Right atrium auricular region (tissue), 2 donors: ENCODE data around the gene RNLS. TPM values are rescaled to one million over a fixed set of nuclear protein-coding genes. Genes with fewer than 3 reads are reported as not detected.

Experiments used
- DNase-seq: peaks from one replicate; pipeline ENCODE4 v3.0.0-alpha.2; 2019; ENCODE audit warnings: low spot score
- H3K27ac ChIP-seq, 2 donors: fragments of 200-600 bp; sonication (generic); 1 replicate in 1 of 2; 2 replicates in 1 of 2; pipeline ENCODE4 v1.5.1; 2016 to 2019
- H3K27me3 ChIP-seq, 2 donors: fragments of 200-600 bp; sonication (generic); one replicate each; pipeline versions ENCODE4 v1.5.1 to v1.6.0; 2017 to 2019
- H3K36me3 ChIP-seq: fragments of 200-600 bp; sonication (generic); one replicate; pipeline ENCODE4 v1.5.1; 2016
- H3K4me1 ChIP-seq, 2 donors: fragments of 200-600 bp; sonication (generic); one replicate each; pipeline versions ENCODE4 v1.5.1 to v1.6.0; 2017 to 2019
- H3K4me3 ChIP-seq, 2 donors: fragments of 200-600 bp; sonication (generic); 1 replicate in 1 of 2; 2 replicates in 1 of 2; pipeline ENCODE4 v1.5.1; 2017 to 2019; ENCODE audit warnings: mild to moderate bottlenecking in 1 of 2, moderate library complexity in 1 of 2
- H3K9me3 ChIP-seq, 2 donors: fragments of 200-600 bp; sonication (generic); one replicate each; pipeline ENCODE4 v1.5.1; 2019
- total RNA-seq, 2 donors: library from RNA; depleted of rRNA; stranded (reverse); fragments of >200 nt; gene quantifications; one replicate each; pipeline ENCODE4 v1.1.0, GENCODE V29; 2016
- TF ChIP-seq, protein P1 (sequence below), 2 donors: fragments of 200-600 bp; sonication (generic); IDR thresholded peaks; one replicate each; pipeline ENCODE4 v1.5.1; 2019; ENCODE audit warnings: antibody characterized with exemption in 2 of 2

Gene RNLS
- total RNA-seq, 2 donors from 2014 or later = 14.9 to 26.8 TPM

DNA sequence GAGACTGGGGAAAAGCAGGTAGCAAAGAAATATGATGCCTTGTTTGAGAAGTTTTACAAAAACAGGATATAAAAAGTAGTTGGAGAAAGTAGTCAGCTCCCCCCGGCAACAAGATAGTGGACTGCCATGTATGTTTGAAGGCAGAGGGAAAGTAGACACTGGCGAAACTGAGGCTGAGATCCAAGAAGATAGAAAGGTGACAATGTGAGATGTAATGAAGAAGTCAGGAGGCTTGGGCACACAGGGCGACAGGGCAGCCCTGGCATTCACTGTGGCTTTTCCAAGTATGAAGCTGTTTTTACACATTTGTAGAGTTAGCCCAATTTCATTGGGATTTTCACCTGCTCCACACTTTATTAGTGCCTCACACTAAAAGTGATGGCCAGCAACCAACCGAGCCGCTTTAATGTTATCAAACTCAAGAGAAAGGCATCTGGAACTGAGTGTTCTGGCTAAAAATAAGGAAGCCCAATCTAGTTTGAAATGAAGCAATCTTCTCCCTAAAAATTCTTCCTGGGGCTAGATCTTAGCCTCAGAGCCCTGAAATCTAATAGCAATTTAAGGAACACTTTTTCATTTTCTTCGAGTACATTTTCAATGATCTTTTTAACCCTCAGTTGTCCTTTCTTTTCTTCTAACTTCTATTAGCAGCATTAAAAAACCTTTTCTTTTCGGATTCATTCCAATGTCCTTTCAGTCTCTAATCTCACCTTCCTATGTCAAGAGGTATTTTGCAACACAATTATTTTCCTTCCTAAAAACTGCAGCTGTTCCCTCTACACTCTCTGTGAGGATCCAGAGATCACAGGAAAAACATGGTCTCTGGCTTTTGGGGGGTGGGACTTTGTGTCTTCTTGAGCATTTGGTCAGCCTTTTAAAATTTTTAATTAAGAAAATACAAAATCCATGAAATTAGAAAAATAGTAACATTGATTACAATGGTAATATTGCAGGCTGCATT, 108.0 kb downstream of the RNLS start:
- Histone ChIP-seq H3K4me3 (no peak overlapping the region), H3K4me1 (peaks cover 0 to 24% of the 10 kb centered on the region in 2 donors), H3K36me3 (no peaks in the 10 kb centered on the region), H3K9me3 (no peaks in the 10 kb centered on the region), H3K27ac (peak overlapping the region; percentile 61 to 78), H3K27me3 (no peaks in the 10 kb centered on the region)
- TF ChIP-seq, protein P1, sequence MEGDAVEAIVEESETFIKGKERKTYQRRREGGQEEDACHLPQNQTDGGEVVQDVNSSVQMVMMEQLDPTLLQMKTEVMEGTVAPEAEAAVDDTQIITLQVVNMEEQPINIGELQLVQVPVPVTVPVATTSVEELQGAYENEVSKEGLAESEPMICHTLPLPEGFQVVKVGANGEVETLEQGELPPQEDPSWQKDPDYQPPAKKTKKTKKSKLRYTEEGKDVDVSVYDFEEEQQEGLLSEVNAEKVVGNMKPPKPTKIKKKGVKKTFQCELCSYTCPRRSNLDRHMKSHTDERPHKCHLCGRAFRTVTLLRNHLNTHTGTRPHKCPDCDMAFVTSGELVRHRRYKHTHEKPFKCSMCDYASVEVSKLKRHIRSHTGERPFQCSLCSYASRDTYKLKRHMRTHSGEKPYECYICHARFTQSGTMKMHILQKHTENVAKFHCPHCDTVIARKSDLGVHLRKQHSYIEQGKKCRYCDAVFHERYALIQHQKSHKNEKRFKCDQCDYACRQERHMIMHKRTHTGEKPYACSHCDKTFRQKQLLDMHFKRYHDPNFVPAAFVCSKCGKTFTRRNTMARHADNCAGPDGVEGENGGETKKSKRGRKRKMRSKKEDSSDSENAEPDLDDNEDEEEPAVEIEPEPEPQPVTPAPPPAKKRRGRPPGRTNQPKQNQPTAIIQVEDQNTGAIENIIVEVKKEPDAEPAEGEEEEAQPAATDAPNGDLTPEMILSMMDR (IDR thresholded peaks at IDR 0.05) = no peak
- no peak for DNase-seq

DNA sequence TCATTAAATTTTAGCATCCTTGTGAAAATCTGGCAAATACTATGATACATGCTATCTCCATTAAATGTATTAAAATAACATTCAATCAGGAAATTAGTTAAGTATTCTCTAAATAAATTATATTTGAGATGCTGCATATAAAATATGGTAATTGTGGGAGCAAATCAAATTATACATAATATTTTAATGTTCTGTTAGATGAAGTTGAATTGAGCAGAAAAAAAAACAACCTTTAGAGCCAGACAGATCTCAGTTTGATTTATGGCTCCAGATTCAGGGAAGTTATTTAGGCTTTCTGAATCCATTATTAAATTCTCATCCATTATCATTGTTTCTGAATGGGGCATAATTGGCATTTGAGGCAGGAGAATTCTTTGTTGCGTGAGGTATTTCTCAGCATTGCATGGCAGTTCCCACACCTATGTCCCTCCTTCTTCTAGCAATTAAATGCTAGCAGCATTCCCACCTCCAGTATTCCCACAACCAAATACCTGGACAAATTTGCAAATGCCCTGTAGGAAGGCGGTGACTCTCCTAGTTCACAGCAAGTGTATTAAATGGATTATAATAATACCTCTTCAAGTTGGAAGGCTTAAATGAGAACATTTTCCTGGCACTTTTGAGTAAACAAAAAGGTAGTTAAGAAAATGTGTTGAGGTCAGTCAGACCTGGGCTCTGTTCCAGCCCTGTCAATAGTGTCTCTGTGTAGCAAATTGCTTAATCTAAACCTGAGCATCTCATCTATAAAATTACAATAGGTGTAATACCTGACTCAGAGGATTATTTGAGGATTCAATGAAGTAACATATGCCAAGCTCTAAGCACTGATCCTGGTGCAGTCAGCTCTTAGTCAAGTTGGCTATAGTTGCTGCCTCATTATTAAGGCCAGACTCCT, 108.9 kb downstream of the RNLS start:
- Histone ChIP-seq H3K27ac (peak overlapping the region; percentile 61 to 78), H3K4me3 (no peak overlapping the region)
- TF ChIP-seq, protein P1 (IDR thresholded peaks at IDR 0.05) = no peak

DNA sequence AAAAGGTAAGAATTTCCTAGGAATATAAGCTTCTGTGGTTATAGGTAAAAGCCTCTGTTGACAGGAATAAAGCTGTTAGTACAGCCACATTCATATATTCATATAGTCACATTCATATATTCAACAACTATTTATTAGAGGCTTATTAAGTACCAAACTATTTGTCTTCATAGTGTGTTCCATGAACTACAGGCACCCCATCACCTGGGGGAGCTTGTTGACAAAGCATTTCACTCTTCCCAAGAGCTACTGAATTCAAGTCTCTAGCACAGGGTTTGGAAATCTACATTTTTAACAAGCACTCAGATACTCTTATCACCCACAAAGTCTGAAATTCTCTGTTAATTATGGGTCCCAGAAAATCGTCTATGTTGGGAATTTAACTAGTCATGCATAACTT, 110.6 kb downstream of the RNLS start:
- Histone ChIP-seq H3K4me1 (peaks cover 0 to 25% of the 10 kb centered on the region in 2 donors), H3K36me3 (no peaks in the 10 kb centered on the region), H3K4me3 (no peak overlapping the region), H3K27me3 (no peaks in the 10 kb centered on the region), H3K9me3 (no peaks in the 10 kb centered on the region), H3K27ac (no peak overlapping the region)
- TF ChIP-seq, protein P1 (IDR thresholded peaks at IDR 0.05) = peak in 1 of 2 donors; percentile 21
- DNase-seq = no peak

More for the DNA sequence above, 108.9 kb downstream of the RNLS start:
- Histone ChIP-seq H3K36me3 (no peaks in the 10 kb centered on the region), H3K4me1 (peaks cover 0 to 24% of the 10 kb centered on the region in 2 donors), H3K9me3 (no peaks in the 10 kb centered on the region), H3K27me3 (no peaks in the 10 kb centered on the region)
- DNase-seq = no peak

DNA sequence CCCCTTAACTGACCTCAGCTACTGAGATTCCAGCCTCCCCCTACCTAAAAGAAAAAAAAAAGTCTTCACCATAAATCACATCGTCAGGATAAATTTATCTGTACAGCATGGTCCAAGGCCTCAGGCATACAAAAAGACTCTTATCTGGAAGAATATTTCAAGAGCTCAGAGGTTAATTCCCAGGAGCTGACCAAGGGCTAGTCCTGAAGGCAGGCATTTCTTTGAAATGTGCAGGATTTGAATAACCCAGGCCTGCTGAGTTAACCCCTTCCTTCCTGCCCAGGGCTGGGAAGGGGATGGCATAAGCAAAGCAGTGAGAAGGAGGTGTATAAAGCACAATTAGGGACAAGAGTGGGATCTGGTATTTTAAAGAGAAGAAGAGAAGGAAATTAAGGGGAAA, 111.2 kb downstream of the RNLS start:
- Histone ChIP-seq H3K4me1 (peaks cover 0 to 28% of the 10 kb centered on the region in 2 donors), H3K36me3 (no peaks in the 10 kb centered on the region), H3K9me3 (no peaks in the 10 kb centered on the region), H3K27me3 (no peaks in the 10 kb centered on the region), H3K27ac (no peak overlapping the region), H3K4me3 (no peak overlapping the region)
- DNase-seq = no peak
- TF ChIP-seq, protein P1 (IDR thresholded peaks at IDR 0.05) = no peak

DNA sequence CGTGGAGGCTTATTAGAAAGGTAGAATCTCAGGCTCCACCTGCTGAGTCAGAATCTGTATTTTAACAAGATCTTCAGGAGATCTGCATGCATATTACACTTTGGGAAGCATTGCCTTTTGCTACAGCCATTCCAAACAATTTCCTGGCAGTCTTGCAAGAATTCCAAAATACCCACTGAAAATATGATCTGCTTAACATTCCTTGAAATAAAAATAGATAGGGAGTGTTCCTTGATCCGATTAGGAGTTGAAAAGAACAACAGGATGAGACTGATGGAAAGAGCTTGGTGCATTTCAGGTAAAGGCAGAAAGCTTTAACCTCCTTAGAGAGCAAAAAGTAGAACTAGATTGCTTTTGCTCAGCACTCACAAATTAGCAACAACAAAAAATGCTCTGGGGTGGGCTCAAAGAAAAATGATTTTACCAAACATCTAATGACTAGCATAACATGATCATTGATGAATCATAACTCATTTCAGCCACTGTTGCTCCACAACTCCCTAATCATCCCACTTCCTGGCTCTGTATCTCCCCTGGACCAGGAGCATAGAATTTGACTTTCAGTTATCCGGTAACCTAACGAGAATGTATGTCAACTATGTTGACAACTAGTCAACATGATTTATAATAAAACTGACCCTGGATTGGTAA, 115.2 kb downstream of the RNLS start:
- Histone ChIP-seq H3K27ac (no peak overlapping the region), H3K27me3 (no peaks in the 10 kb centered on the region), H3K4me3 (no peak overlapping the region), H3K4me1 (peaks cover 0 to 13% of the 10 kb centered on the region in 2 donors), H3K9me3 (no peaks in the 10 kb centered on the region), H3K36me3 (no peaks in the 10 kb centered on the region)
- TF ChIP-seq, protein P1 (IDR thresholded peaks at IDR 0.05) = no peak
- no peak for DNase-seq
